SKM-1 treated with dmso at 0.1 percent for 144 hours (cell line): ENCODE data around the gene CCDC14.
"Not testable (repeated sequence)": the region's sequence is repeated elsewhere in the genome, so short reads cannot be mapped to it uniquely, and the experiment has no call there.

Experiments
- DNase-seq: peaks from one replicate; lab custom pipeline; 2025; ENCODE audit not compliant: unreplicated experiment; lab: John Stamatoyannopoulos, UW

The CCDC14 gene

DNA sequence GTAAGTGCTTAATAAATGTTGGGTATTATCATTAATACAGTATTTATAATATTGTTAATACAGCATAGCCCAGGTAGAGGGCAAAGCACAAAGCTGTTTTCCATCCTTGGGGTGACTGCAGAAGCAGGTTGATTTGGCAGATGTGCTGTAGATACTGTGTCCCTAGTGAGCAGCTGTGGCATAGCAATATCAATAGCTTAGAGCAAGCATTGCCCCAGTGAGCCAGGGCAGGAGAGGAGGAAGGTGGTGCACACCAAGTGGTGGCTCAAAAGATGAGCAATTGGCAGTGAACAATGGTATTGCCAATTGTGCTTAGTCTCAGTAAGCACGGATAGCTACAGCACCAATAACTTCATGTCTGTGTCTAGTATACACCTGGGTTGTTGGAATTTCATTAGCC, 5.8 kb upstream of the CCDC14 start:
- not testable (repeated sequence) for DNase-seq

DNA sequence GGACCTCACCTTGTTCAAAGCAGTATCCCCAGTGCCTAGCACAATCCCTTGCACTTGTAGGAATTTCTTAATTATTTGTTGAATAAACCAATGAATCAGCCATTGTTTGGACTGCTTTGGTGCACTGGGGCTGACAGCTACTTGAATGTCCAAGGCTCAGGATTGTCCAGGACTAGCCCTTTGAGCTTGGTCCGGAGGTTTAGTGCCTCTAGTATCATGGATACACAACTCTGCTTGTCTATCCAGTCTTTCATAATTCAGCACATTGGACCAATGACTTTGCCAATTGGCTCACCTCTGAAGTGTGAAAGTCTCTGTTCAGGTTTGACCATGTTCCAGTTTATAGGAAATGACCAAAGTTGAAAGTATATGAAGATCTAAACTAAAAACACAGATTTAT, 3.8 kb upstream of the CCDC14 start:
- DNase-seq, result not testable (repeated sequence)

DNA sequence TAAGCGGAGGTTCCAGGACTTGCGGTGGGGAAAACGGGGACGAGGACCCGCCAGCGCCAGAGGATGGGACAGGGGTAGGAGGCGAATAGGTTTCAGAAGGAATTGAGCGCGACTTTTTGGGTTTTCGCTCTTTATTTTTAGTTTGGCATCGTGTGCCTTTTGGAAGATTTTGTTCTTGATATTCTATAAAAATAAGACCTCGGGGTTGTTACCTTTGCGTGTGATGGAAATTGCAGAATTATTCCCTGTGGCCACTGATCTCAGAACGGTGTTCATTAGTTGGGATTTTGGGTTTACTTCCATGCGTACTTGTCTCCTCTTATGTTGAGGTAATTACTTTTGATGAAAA, 453 bp upstream of the CCDC14 start:
- no peak for DNase-seq

DNA sequence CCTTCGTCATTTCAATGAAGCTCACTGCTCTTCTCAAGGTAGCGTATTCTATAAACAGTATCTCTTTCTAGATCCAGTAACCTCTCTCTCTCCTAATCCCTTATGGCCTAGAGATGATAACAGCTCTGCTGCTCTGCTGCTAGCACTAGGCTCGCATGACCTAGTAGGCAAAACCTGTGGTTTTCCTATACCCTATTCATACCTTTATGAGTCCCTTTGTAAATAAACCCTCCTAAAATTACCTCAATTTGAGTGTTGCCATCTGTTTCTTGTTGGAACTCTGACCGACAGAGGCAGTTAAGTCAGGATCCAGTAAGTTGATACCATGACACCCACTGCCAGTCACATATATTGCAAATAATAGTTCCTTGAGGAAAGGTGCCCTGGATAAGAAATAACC, 7.3 kb downstream of the CCDC14 start:
- DNase-seq, result no peak

DNA sequence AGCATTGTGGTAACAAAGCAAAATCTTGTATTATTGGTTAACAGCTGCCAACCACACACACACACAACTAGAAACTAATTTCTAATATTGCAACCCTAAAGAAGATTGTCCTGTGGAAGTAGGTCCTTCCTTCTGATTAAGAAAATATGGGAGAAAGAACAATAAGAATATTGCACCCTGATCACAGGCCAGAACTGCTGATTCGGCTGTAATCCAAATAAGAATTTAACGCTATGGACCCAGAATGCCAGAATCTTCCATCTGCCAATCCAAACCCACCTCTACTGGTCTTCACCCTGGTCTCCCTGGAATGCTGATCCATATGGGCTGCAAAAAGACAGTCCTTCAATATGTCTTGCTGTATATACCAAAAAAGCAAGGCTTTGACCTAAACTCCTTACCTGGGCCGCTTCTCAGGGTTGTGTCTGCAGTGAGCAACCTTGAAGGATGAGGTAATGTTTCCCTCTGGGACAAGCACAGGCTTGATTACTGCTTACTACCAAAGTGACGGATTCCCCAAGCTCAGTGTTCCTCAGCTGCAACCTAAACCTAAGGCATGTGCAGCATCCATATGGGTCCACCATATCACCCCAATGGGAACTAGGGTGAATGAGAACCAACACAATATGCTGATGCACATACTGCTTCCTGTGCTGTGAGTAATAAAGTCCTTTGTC, 8.0 kb downstream of the CCDC14 start:
- no peak for DNase-seq

- DNase-seq, result no peak
Observed at GRCh38 chr3:123951522-123952447, 9.2 kb downstream of the CCDC14 start.

- no peak for DNase-seq
Observed at GRCh38 chr3:123949641-123950040, 11.4 kb downstream of the CCDC14 start.

DNA sequence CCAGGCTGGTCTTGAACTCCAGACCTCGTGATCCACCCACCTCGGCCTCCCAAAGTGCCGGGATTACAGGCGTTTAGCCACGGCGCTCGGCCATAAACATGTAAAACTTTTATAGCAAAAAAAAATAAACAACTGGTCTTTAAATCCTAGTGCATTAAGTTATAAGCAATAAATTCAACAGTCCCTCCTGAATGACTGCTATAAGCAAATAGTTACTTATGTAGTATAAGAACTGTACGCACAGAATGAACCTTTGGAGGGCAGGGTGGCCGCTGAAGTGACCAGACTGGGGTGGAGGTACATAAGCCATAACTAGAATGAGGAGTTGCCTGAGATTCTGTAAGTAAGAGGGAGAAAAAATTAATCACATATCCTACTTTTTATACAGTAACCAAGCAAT, 12.6 kb downstream of the CCDC14 start:
- no peak for DNase-seq

- no peak for DNase-seq
Observed at GRCh38 chr3:123947482-123947881, 13.5 kb downstream of the CCDC14 start.

DNA sequence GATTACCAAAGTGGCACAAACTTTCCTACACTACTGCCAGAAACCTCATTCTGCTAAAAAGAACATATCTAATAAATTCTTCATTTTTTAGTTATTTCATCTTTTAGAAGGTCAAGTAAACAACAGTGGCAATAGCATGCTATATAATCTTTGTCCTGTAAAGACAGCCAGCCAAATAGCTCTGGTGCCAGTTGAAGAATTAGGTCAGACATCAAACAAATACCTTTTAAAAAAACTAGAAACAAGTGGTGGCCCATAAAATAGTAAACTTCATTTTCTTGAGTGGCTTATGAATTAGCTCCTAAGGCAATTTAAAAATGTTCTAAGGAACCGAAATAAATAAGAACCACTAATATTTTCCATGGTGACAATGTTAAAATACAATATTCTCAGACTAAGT, 19.5 kb downstream of the CCDC14 start:
- no peak for DNase-seq

- DNase-seq, result no peak
Observed at GRCh38 chr3:123941121-123941520, 19.9 kb downstream of the CCDC14 start.

- DNase-seq, result no peak
Observed at GRCh38 chr3:123939706-123940105, 21.3 kb downstream of the CCDC14 start.

DNA sequence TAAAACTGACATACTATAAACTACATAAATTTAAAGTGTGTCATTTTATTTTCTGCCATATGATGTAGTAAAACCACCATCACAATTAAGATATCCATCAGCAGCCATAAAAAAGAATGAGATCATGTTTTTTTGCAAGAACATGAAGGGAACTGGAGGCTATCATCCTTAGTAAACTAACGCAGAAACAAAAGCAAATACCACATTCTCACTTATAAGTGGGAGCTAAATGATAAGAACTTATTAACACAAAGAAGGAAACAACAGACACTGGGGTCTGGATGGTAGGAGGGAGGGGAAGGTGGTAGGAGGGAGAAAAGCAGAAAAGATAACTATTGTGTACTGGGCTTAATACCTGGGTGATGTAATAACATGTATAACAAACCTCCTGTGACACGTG, 24.6 kb downstream of the CCDC14 start:
- no peak for DNase-seq

DNA sequence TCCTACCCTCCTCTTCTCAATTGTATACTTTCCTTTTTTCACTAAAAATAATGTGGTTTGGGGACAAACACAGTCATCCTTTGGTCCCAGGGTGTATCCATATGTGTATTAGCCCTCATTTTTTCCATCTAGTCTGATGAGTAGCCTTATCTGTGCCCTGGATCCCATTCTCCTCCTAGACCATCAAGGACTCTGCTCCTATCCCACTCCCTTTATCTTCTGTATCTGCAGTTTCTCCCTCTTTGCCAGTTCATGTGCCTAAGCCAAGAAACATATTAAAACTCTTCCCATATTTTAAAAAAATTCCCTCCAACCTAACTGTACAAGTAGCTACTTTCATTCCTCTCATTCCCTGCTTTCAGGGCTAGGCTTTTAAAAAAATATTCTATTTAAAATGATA, 25.2 kb downstream of the CCDC14 start:
- DNase-seq, result no peak

DNA sequence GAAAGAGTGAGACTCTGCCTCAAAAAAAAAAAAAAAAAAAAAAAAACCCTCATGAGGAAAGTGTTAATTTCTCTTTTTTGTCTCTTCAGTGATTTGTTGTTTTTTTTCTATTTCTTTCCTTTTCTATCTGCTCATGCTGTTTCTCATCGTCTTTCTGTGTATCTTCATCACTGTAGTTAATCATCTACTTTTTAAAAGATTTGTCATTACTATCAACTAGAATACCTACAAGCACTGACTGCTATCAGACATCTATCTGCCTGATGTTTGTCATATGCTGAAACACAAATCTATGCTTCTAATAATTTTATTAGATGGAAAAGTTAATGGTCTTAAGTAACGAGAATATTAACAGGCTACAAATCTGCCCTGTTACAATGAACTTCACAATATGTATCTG, 26.8 kb downstream of the CCDC14 start:
- DNase-seq, result no peak

DNA sequence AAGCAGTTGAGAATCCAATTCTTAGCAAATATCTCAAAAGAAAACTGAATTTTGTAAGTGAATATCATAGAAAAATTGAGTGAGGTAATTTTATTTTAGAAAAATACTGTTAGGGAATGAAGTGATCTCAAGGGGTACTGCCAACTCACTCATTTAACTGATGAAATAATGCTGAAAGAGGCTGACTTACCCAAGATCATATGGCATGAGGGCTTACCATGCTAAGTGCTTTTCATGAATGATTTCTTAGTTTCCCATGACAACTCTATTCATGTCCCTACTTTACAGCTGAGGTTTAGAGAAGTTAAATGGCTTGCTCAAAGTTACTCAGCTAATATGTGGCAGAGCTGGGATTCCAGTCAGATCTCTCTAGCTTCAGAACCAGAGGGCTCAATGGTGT, 30.6 kb downstream of the CCDC14 start:
- DNase-seq, result no peak

DNA sequence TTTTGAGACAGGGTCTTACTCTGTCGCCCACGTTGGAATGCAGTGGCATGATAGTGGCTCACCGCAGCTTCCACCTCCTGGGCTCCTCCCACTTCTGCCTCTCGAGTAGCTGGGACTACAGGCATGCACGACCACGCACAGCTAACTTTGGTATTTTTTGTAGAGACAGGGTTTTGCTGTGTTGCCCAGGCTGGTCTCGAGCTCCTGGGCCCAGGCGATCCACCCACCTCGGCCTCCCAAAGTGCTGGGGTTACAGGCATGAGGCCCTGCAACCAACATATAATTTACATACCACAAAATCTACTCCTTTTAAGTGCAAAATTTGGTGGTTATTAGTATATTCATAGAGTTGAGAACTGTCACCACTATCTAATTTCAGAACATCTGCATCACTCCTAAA, 31.7 kb downstream of the CCDC14 start:
- DNase-seq, result no peak

- no peak for DNase-seq
Observed at GRCh38 chr3:123926396-123926795, 34.6 kb downstream of the CCDC14 start.

GRCh38 chr3:123920868-123921267, 40.2 kb downstream of the CCDC14 start:
- DNase-seq, result no peak

DNA sequence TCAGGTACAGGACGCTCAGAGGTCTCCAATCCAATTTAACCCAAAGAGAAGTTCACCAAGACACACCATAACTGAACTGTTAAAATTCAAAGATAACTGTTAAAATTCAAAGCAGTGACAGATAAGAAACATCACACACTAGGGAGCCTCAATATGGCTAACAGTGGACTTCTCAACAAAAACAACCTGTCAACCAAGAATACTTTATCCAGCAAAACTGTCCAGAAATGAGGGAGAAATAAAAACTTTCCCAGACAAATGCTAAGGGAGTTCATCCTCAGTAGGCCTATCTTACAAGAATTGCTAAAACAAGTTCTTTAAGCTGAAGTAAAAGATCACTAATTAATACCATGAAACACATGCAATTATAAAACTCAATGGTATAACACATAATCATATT, 40.6 kb downstream of the CCDC14 start:
- DNase-seq, result no peak

DNA sequence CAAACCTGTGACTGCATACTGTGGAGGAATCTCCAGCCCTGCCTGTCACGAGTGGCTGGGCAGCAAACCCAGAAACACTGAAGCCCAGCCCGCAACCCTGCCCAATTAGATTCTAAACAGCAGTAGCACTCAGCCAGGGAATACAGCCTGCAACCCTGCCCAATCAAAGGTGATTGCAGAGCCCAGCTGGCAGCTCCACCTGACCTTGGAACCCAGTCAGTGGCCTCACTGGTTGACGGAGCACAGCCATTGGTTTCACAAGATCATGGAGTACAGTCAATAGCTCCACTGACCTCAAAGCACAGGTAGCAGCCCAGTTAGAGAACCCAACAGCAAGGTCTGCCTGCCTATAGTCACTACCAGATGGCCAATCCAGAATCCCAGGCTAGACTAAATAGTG, 41.7 kb downstream of the CCDC14 start:
- no peak for DNase-seq

GRCh38 chr3:123914829-123915228, 46.2 kb downstream of the CCDC14 start:
- DNase-seq, result no peak

- no peak for DNase-seq
Observed at GRCh38 chr3:123909785-123910184, 51.2 kb downstream of the CCDC14 start.
